ENCODE results near the gene ENO2. TPM values are rescaled to one million over a fixed set of nuclear protein-coding genes. Genes with fewer than 3 reads are reported as not detected.

ENO2 gene
- total and polyA plus RNA-seq, 8 donors: 9.3 to 50.0 (median 15.5) TPM

GRCh38 chr12:6957741-6958608, 43.6 kb downstream of the ENO2 start:
- Histone ChIP-seq H3K27ac (peak overlapping the region; percentile 69 to 93), H3K4me1 (peaks cover 31 to 97% of the 10 kb centered on the region in 2 donors), H3K27me3 (no peaks in the 10 kb centered on the region), H3K36me3 (peaks cover 0 to 66% of the 10 kb centered on the region in 2 donors), H3K4me3 (peak overlapping the region in 1 of 2 donors; percentile 29), H3K9me3 (no peaks in the 10 kb centered on the region)
- intact Hi-C loops (cut with DNase I): loop anchor here in 1 of 2 donors (10.0 kb wide), 1 partner anchor 157 kb away; no protein-coding TSS in a partner anchor
- ATAC-seq: no peak
- TF ChIP-seq CTCF (IDR thresholded peaks at IDR 0.05): no peak
- DNase-seq: peak in 1 of 4 donors; percentile 65

GRCh38 chr12:6958609-6959057, 44.3 kb downstream of the ENO2 start:
- Histone ChIP-seq H3K4me3 (peak overlapping the region in 1 of 2 donors; percentile 29), H3K36me3 (peaks cover 0 to 66% of the 10 kb centered on the region in 2 donors), H3K27ac (peak overlapping the region; percentile 69 to 93), H3K27me3 (no peaks in the 10 kb centered on the region), H3K9me3 (no peaks in the 10 kb centered on the region), H3K4me1 (peaks cover 31 to 95% of the 10 kb centered on the region in 2 donors)
- DNase-seq (peak in 1 of 4 donors; percentile 80), ATAC-seq (no peak)
- TF ChIP-seq CTCF (IDR thresholded peaks at IDR 0.05): no peak
- intact Hi-C loops (cut with DNase I): loop anchor here in 1 of 2 donors (10.0 kb wide), 1 partner anchor 156 kb away; no protein-coding TSS in a partner anchor

- DNase-seq: peak in 1 of 4 donors; percentile 80
- H3K27ac ChIP-seq: peak overlapping the region; percentile 69 to 93
- H3K4me1 ChIP-seq: peaks cover 31 to 95% of the 10 kb centered on the region in 2 donors
- intact Hi-C loops (cut with DNase I): loop anchor here in 1 of 2 donors (10.0 kb wide), 1 partner anchor 156 kb away; no protein-coding TSS in a partner anchor
- TF ChIP-seq CTCF (IDR thresholded peaks at IDR 0.05): no peak
- no peaks in the 10 kb centered on the region for H3K27me3 ChIP-seq
- ATAC-seq: no peak
- H3K36me3 ChIP-seq: peaks cover 0 to 65% of the 10 kb centered on the region in 2 donors
- H3K9me3 ChIP-seq: no peaks in the 10 kb centered on the region
- peak overlapping the region in 1 of 2 donors; percentile 29 for H3K4me3 ChIP-seq
These were observed 44.9 kb downstream of the ENO2 start for GRCh38 chr12:6959058-6959804.

- intact Hi-C loops (cut with DNase I): loop anchor here in 1 of 2 donors (10.0 kb wide), 1 partner anchor 155 kb away; no protein-coding TSS in a partner anchor
- Histone ChIP-seq H3K27ac (peak overlapping the region; percentile 69 to 93), H3K9me3 (no peaks in the 10 kb centered on the region), H3K27me3 (no peaks in the 10 kb centered on the region), H3K4me3 (peak overlapping the region in 1 of 2 donors; percentile 47), H3K36me3 (peaks cover 0 to 58% of the 10 kb centered on the region in 2 donors), H3K4me1 (peaks cover 31 to 95% of the 10 kb centered on the region in 2 donors)
- DNase-seq (peak in 1 of 4 donors; percentile 78), ATAC-seq (no peak)
- TF ChIP-seq CTCF (IDR thresholded peaks at IDR 0.05): no peak
These were observed 45.6 kb downstream of the ENO2 start for GRCh38 chr12:6959805-6960592.

Measured in left lung (tissue), 10 donors.